GM23248 (cell line): Measurements from ENCODE around the gene PDLIM7.

Source experiments
- EZH2 ChIP-seq: fragments of 200-600 bp; sonication (generic); IDR thresholded peaks from 2 replicates; pipeline ENCODE4 v1.6.1; 2018; ENCODE audit warnings: antibody characterized with exemption, mild to moderate bottlenecking; ENCODE audit not compliant: insufficient read depth, poor library complexity, severe bottlenecking
- EZH2phosphoT487 ChIP-seq: fragments of 200-600 bp; sonication (generic); IDR thresholded peaks from 2 replicates; pipeline ENCODE4 v1.6.1; 2018; ENCODE audit warnings: antibody characterized with exemption, moderate library complexity, mild to moderate bottlenecking, low read depth; ENCODE audit not compliant: insufficient read depth

GRCh38 chr5:177469750-177470525 lies 27.5 kb downstream of the PDLIM7 start:
- TF ChIP-seq EZH2phosphoT487 (no peak), EZH2 (no peak)
